WI38 (cell line): ENCODE results near the gene RNF2.

Source experiments
- H3K4me3 ChIP-seq: 2 replicates; pipeline ENCODE4 v1.5.1; 2011; ENCODE audit warnings: low read depth, mild to moderate bottlenecking, control low read depth, low read length
- TF ChIP-seq, protein P1 (sequence below): IDR thresholded peaks from 2 replicates; pipeline ENCODE4 v1.5.1; 2012; ENCODE audit warnings: low read depth, mild to moderate bottlenecking, control low read depth, low read length

Gene RNF2

GRCh38 chr1:185111873-185112272, 66.5 kb downstream of the RNF2 start:
- no peak overlapping the region for H3K4me3 ChIP-seq
- TF ChIP-seq, protein P1, sequence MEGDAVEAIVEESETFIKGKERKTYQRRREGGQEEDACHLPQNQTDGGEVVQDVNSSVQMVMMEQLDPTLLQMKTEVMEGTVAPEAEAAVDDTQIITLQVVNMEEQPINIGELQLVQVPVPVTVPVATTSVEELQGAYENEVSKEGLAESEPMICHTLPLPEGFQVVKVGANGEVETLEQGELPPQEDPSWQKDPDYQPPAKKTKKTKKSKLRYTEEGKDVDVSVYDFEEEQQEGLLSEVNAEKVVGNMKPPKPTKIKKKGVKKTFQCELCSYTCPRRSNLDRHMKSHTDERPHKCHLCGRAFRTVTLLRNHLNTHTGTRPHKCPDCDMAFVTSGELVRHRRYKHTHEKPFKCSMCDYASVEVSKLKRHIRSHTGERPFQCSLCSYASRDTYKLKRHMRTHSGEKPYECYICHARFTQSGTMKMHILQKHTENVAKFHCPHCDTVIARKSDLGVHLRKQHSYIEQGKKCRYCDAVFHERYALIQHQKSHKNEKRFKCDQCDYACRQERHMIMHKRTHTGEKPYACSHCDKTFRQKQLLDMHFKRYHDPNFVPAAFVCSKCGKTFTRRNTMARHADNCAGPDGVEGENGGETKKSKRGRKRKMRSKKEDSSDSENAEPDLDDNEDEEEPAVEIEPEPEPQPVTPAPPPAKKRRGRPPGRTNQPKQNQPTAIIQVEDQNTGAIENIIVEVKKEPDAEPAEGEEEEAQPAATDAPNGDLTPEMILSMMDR = no peak

- TF ChIP-seq, protein P1 = no peak
- no peak overlapping the region for H3K4me3 ChIP-seq
Observed at GRCh38 chr1:185112356-185112755, 67.0 kb downstream of the RNF2 start.

DNA sequence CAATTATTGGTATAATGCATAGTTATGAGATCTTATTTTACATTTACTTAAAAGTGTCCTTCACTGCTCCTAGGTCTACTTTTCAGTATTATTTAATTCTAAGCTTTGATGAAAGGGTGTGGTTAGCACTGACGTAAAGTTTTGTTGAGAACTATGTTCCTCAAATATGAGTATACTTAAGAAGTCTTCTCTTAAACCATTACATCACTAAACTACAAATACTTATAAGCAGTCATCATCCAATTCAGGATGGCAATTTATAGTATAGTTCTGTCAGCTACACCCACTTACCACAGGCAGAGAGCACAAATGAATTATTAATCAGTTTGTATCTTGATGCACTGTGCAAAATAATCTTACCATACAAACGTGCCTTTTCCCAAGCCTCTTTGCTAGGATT, 84.3 kb downstream of the RNF2 start:
- TF ChIP-seq, protein P1 = no peak
- H3K4me3 ChIP-seq = no peak overlapping the region

- no peak overlapping the region for H3K4me3 ChIP-seq
- TF ChIP-seq, protein P1 = no peak
Observed at GRCh38 chr1:185132534-185132933, 87.2 kb downstream of the RNF2 start.

GRCh38 chr1:185137896-185138545, 92.7 kb downstream of the RNF2 start:
- TF ChIP-seq, protein P1 = no peak
- no peak overlapping the region for H3K4me3 ChIP-seq

DNA sequence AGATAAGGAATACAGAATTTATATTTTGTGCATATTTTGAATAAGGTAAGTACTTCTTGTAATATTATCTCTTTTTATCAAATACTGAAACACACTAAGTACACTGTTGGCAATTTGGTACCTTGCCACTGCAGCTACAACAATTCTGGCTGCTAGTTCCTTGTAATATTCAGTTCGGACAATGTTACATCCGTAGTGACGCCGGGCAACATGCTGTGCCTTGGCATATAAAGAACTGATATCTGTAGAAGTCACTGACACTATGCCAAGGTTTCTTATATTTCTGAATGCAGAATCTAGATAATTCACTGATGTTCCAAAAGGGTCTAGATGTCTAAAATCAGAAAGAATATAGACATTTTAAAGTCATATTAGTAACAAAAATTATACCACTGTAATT, 93.9 kb downstream of the RNF2 start:
- TF ChIP-seq, protein P1 = no peak
- H3K4me3 ChIP-seq = no peak overlapping the region

- H3K4me3 ChIP-seq = no peak overlapping the region
- TF ChIP-seq, protein P1 = no peak
Observed at GRCh38 chr1:185144233-185144632, 98.9 kb downstream of the RNF2 start.
